T-helper 2 cell treated with Interferon-gamma antibody and Interleukin-4, amounts not matched to agents 5 μg/mL and 100 μg/mL, for 36 hours (primary cell): Measurements from ENCODE around the gene CEP55.
A peak's percentile ranks its signal among the peaks of the same experiment; 100 is the strongest.

Experiments used
- DNase-seq: peaks from one replicate; pipeline ENCODE4 v3.0.0; 2021; ENCODE audit warnings: low spot score
- H3K27ac Mint-ChIP-seq: one replicate; pipeline ENCODE4 v1.8.0; 2021; ENCODE audit warnings: mild to moderate bottlenecking, mixed read lengths
- H3K27me3 Mint-ChIP-seq: one replicate; pipeline ENCODE4 v1.8.0; 2021; ENCODE audit warnings: low read depth, mixed read lengths
- H3K36me3 Mint-ChIP-seq: one replicate; pipeline ENCODE4 v1.8.0; 2021; ENCODE audit warnings: low read depth, mixed read lengths
- H3K4me1 Mint-ChIP-seq: one replicate; pipeline ENCODE4 v1.8.0; 2021; ENCODE audit warnings: low read depth, mixed read lengths
- H3K4me3 Mint-ChIP-seq: one replicate; pipeline ENCODE4 v1.8.0; 2022; ENCODE audit warnings: mild to moderate bottlenecking, moderate library complexity, mixed read lengths
- H3K9me3 Mint-ChIP-seq: one replicate; pipeline ENCODE4 v1.8.0; 2021; ENCODE audit warnings: mixed read lengths

CEP55 gene

GRCh38 chr10:93550606-93551005 is 54.2 kb downstream of the CEP55 start:
- no peak for DNase-seq
- H3K4me3 Mint-ChIP-seq = no peak overlapping the region
- no peaks in the 10 kb centered on the region for H3K36me3 Mint-ChIP-seq
- H3K27ac Mint-ChIP-seq = no peak overlapping the region
- H3K4me1 Mint-ChIP-seq = no peaks in the 10 kb centered on the region
- no peaks in the 10 kb centered on the region for H3K9me3 Mint-ChIP-seq
- H3K27me3 Mint-ChIP-seq = peaks cover 4% of the 10 kb centered on the region

GRCh38 chr10:93552780-93553179 is 56.4 kb downstream of the CEP55 start:
- no peaks in the 10 kb centered on the region for H3K36me3 Mint-ChIP-seq
- H3K27me3 Mint-ChIP-seq = peaks cover 2% of the 10 kb centered on the region
- H3K9me3 Mint-ChIP-seq = no peaks in the 10 kb centered on the region
- H3K27ac Mint-ChIP-seq = no peak overlapping the region
- H3K4me1 Mint-ChIP-seq = no peaks in the 10 kb centered on the region
- no peak for DNase-seq
- H3K4me3 Mint-ChIP-seq = no peak overlapping the region

- Mint-ChIP-seq H3K4me1 (no peaks in the 10 kb centered on the region), H3K27ac (no peak overlapping the region), H3K9me3 (no peaks in the 10 kb centered on the region), H3K27me3 (peaks cover 2% of the 10 kb centered on the region), H3K4me3 (no peak overlapping the region), H3K36me3 (no peaks in the 10 kb centered on the region)
- no peak for DNase-seq
Observed at GRCh38 chr10:93553482-93554315, 57.3 kb downstream of the CEP55 start.

GRCh38 chr10:93554316-93554663 is 57.9 kb downstream of the CEP55 start:
- Mint-ChIP-seq H3K4me1 (no peaks in the 10 kb centered on the region), H3K36me3 (no peaks in the 10 kb centered on the region), H3K27ac (no peak overlapping the region)

GRCh38 chr10:93554760-93555432 is 58.5 kb downstream of the CEP55 start:
- DNase-seq = peak; percentile 13
- H3K9me3 Mint-ChIP-seq = no peaks in the 10 kb centered on the region
- no peak overlapping the region for H3K4me3 Mint-ChIP-seq
- H3K36me3 Mint-ChIP-seq = no peaks in the 10 kb centered on the region
- peaks cover 2% of the 10 kb centered on the region for H3K27me3 Mint-ChIP-seq
- H3K4me1 Mint-ChIP-seq = no peaks in the 10 kb centered on the region
- no peak overlapping the region for H3K27ac Mint-ChIP-seq

More at GRCh38 chr10:93554316-93554663, 57.9 kb downstream of the CEP55 start:
- Mint-ChIP-seq H3K9me3 (no peaks in the 10 kb centered on the region), H3K27me3 (peaks cover 2% of the 10 kb centered on the region), H3K4me3 (no peak overlapping the region)
- no peak for DNase-seq

GRCh38 chr10:93559490-93559889 is 63.1 kb downstream of the CEP55 start:
- H3K4me3 Mint-ChIP-seq = no peak overlapping the region
- no peaks in the 10 kb centered on the region for H3K4me1 Mint-ChIP-seq
- no peaks in the 10 kb centered on the region for H3K36me3 Mint-ChIP-seq
- H3K9me3 Mint-ChIP-seq = no peaks in the 10 kb centered on the region
- H3K27me3 Mint-ChIP-seq = no peaks in the 10 kb centered on the region
- no peak overlapping the region for H3K27ac Mint-ChIP-seq
- no peak for DNase-seq

- peaks cover 9% of the 10 kb centered on the region for H3K27me3 Mint-ChIP-seq
- no peaks in the 10 kb centered on the region for H3K9me3 Mint-ChIP-seq
- no peak overlapping the region for H3K27ac Mint-ChIP-seq
- no peaks in the 10 kb centered on the region for H3K36me3 Mint-ChIP-seq
- H3K4me1 Mint-ChIP-seq = no peaks in the 10 kb centered on the region
- DNase-seq = no peak
- no peak overlapping the region for H3K4me3 Mint-ChIP-seq
Observed at GRCh38 chr10:93560541-93560940, 64.1 kb downstream of the CEP55 start.

GRCh38 chr10:93565446-93565845 is 69.0 kb downstream of the CEP55 start:
- H3K27me3 Mint-ChIP-seq = peaks cover 49% of the 10 kb centered on the region
- DNase-seq = no peak
- H3K27ac Mint-ChIP-seq = no peak overlapping the region
- H3K9me3 Mint-ChIP-seq = no peaks in the 10 kb centered on the region
- H3K4me1 Mint-ChIP-seq = no peaks in the 10 kb centered on the region
- H3K4me3 Mint-ChIP-seq = no peak overlapping the region
- H3K36me3 Mint-ChIP-seq = no peaks in the 10 kb centered on the region

- Mint-ChIP-seq H3K27me3 (peaks cover 60% of the 10 kb centered on the region), H3K4me1 (no peaks in the 10 kb centered on the region), H3K9me3 (no peaks in the 10 kb centered on the region), H3K4me3 (peak within 1 kb of the TSS; percentile 21), H3K27ac (no peak within 1 kb of the TSS), H3K36me3 (no peaks in the 10 kb centered on the region)
- no peak for DNase-seq
Observed at GRCh38 chr10:93566435-93567276, 70.2 kb downstream of the CEP55 start, which contains the start of gene FFAR4. FFAR4 (plus strand) TSS chr10:93566665; CDS start chr10:93566721, 56 bp downstream.

GRCh38 chr10:93567277-93568104 is 71.1 kb downstream of the CEP55 start:
- no peak for DNase-seq
- Mint-ChIP-seq H3K27ac (no peak overlapping the region), H3K36me3 (no peaks in the 10 kb centered on the region), H3K4me1 (no peaks in the 10 kb centered on the region), H3K27me3 (peaks cover 68% of the 10 kb centered on the region), H3K4me3 (peak overlapping the region; percentile 5), H3K9me3 (no peaks in the 10 kb centered on the region)

GRCh38 chr10:93568105-93568390 is 71.6 kb downstream of the CEP55 start:
- no peak for DNase-seq
- H3K9me3 Mint-ChIP-seq = no peaks in the 10 kb centered on the region
- no peaks in the 10 kb centered on the region for H3K36me3 Mint-ChIP-seq
- H3K27ac Mint-ChIP-seq = no peak overlapping the region
- H3K27me3 Mint-ChIP-seq = peaks cover 72% of the 10 kb centered on the region
- H3K4me1 Mint-ChIP-seq = no peaks in the 10 kb centered on the region
- no peak overlapping the region for H3K4me3 Mint-ChIP-seq

- Mint-ChIP-seq H3K4me3 (no peak overlapping the region), H3K27ac (no peak overlapping the region), H3K4me1 (peaks cover 5% of the 10 kb centered on the region), H3K9me3 (no peaks in the 10 kb centered on the region), H3K36me3 (no peaks in the 10 kb centered on the region), H3K27me3 (peaks cover 83% of the 10 kb centered on the region)
- no peak for DNase-seq
Observed at GRCh38 chr10:93570383-93570782, 74.0 kb downstream of the CEP55 start.

- Mint-ChIP-seq H3K27me3 (peaks cover 68% of the 10 kb centered on the region), H3K4me1 (peaks cover 5% of the 10 kb centered on the region), H3K9me3 (no peaks in the 10 kb centered on the region), H3K36me3 (no peaks in the 10 kb centered on the region), H3K27ac (no peak overlapping the region), H3K4me3 (no peak overlapping the region)
- DNase-seq = no peak
Observed at GRCh38 chr10:93572606-93573005, 76.2 kb downstream of the CEP55 start.
